ENCODE data around the gene RNF135. TPM values are rescaled to one million over a fixed set of nuclear protein-coding genes. Genes with fewer than 3 reads are reported as not detected.

RNF135 gene
- total RNA-seq, 1 donor from 2014 or later: 15.3 TPM

- no peak overlapping the region for H3K4me3 ChIP-seq (ENCODE audit: low read depth, low read length)
- no peak for DNase-seq (ENCODE audit: low read depth)
- TF ChIP-seq CTCF (conservative IDR thresholded peaks at IDR 0.05; ENCODE audit: low read depth, low read length): no peak
Observed at GRCh38 chr17:30992551-30992950, 21.7 kb downstream of the RNF135 start.

- TF ChIP-seq CTCF (conservative IDR thresholded peaks at IDR 0.05; ENCODE audit: low read depth, low read length): no peak
- no peak for DNase-seq (ENCODE audit: low read depth)
- no peak overlapping the region for H3K4me3 ChIP-seq (ENCODE audit: low read depth, low read length)
Observed at GRCh38 chr17:30995347-30995746, 24.5 kb downstream of the RNF135 start.

- H3K4me3 ChIP-seq (ENCODE audit: low read depth, low read length): no peak overlapping the region
- peak; percentile 39 for DNase-seq (ENCODE audit: low read depth)
- no peak for TF ChIP-seq CTCF (conservative IDR thresholded peaks at IDR 0.05; ENCODE audit: low read depth, low read length)
Observed at GRCh38 chr17:30996486-30996885, 25.6 kb downstream of the RNF135 start.

- no peak overlapping the region for H3K4me3 ChIP-seq (ENCODE audit: low read depth, low read length)
- DNase-seq (ENCODE audit: low read depth): no peak
- no peak for TF ChIP-seq CTCF (conservative IDR thresholded peaks at IDR 0.05; ENCODE audit: low read depth, low read length)
Observed at GRCh38 chr17:30997270-30997669, 26.4 kb downstream of the RNF135 start.

- TF ChIP-seq CTCF (conservative IDR thresholded peaks at IDR 0.05; ENCODE audit: low read depth, low read length): no peak
- no peak overlapping the region for H3K4me3 ChIP-seq (ENCODE audit: low read depth, low read length)
- no peak for DNase-seq (ENCODE audit: low read depth)
Observed at GRCh38 chr17:30997842-30998241, 27.0 kb downstream of the RNF135 start.

GRCh38 chr17:31002047-31002446 lies 31.2 kb downstream of the RNF135 start:
- DNase-seq (ENCODE audit: low read depth): no peak
- no peak for TF ChIP-seq CTCF (conservative IDR thresholded peaks at IDR 0.05; ENCODE audit: low read depth, low read length)
- H3K4me3 ChIP-seq (ENCODE audit: low read depth, low read length): no peak overlapping the region

GRCh38 chr17:31003225-31003866 lies 32.5 kb downstream of the RNF135 start:
- TF ChIP-seq CTCF (conservative IDR thresholded peaks at IDR 0.05; ENCODE audit: low read depth, low read length): no peak
- H3K4me3 ChIP-seq (ENCODE audit: low read depth, low read length): no peak overlapping the region
- DNase-seq (ENCODE audit: low read depth): no peak
